Mesothelial cell of epicardium (in vitro differentiated cells): ENCODE results near the gene INTS11. TPM values are rescaled to one million over a fixed set of nuclear protein-coding genes. Genes with fewer than 3 reads are reported as not detected.

Experiments used
- DNase-seq, 2 experiments: peaks; one replicate each; pipeline ENCODE4 v3.0.0; 2021; ENCODE audit warnings: low spot score in 2 of 2; ENCODE audit not compliant: unreplicated experiment in 2 of 2
- H3K27ac Mint-ChIP-seq: 2 replicates; pipeline ENCODE4 v1.8.0; 2021; ENCODE audit warnings: mixed read lengths
- H3K27me3 Mint-ChIP-seq: 2 replicates; pipeline ENCODE4 v1.8.0; 2021; ENCODE audit warnings: low read depth, mixed read lengths
- H3K36me3 Mint-ChIP-seq: 2 replicates; pipeline ENCODE4 v1.8.0; 2021; ENCODE audit warnings: mixed read lengths
- H3K4me1 Mint-ChIP-seq: 2 replicates; pipeline ENCODE4 v1.8.0; 2021; ENCODE audit warnings: mixed read lengths
- H3K4me3 Mint-ChIP-seq: 2 replicates; pipeline ENCODE4 v1.8.0; 2021; ENCODE audit warnings: mild to moderate bottlenecking, moderate library complexity, mixed read lengths
- H3K9me3 Mint-ChIP-seq: 2 replicates; pipeline ENCODE4 v1.8.0; 2021; ENCODE audit warnings: mixed read lengths
- total RNA-seq: library from RNA; stranded (reverse); gene quantifications from 3 replicates; pipeline ENCODE4 v1.2.1, GENCODE V29; 2021
- TF ChIP-seq, protein P1 (sequence below): fragments of 200-600 bp; sonication (generic); IDR thresholded peaks from one replicate; pipeline ENCODE4 v1.5.0; 2021; ENCODE audit warnings: antibody characterized with exemption; ENCODE audit not compliant: unreplicated experiment

INTS11 gene
- total RNA-seq, 1 donor from 2014 or later, result 165 TPM

DNA sequence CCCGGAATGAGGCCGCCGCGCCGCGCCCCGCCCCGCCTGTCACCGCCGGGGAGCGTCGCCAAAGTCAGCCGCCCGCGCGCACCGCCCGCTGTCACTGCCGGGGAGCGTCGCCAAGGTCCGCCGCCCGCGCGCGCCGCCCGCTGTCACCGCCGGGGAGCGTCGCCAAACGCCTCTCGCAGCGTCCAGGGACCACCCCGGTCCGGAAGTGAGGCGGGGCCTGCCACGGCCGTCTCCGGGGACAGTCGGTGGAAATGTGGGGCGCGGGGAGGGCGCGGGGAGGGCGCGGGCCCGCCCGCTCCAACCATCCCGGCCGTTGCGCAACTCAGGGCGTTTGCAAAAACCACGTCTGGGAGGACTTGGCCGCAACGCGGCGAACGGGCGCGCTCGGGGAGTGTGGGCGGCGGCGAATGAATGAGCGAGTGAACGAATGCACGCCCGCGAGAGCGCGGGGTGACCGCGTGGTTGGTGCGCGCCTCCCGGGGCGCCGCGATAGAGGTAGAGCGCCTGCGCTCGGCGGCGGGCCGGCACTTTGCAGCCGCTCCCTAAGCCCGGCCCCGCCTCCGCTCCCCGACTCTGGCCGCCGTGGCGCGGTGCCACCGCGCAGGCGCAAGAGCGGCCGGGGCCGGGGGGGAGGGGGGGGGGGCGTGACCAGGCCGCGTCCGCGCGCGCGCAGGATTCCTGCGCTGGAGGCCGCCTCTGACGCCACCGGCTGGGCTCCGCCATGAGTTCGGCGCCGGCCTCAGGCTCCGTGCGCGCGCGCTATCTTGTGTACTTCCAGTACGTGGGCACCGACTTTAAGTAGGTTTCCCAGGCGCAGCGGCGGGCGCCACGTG lies 16.3 kb downstream of the INTS11 start, which contains the start of the genes ACAP3 and PUSL1:
Gene ACAP3 (minus strand): TSS at position 8 of the 833 bp plus-strand sequence. CDS start 115 bp downstream, outside the sequence.
Gene PUSL1 (plus strand): TSS at position 675 of the 833 bp plus-strand sequence. CDS start 47 bp downstream, at position 722.
- Mint-ChIP-seq H3K9me3 (no peaks in the 10 kb centered on the region), H3K4me3 (peak within 1 kb of the TSS; percentile 80), H3K36me3 (no peaks in the 10 kb centered on the region), H3K27ac (peak within 1 kb of the TSS; percentile 93), H3K4me1 (peaks cover 26% of the 10 kb centered on the region), H3K27me3 (no peaks in the 10 kb centered on the region)
- DNase-seq, result peak; percentile 86
- TF ChIP-seq, protein P1, sequence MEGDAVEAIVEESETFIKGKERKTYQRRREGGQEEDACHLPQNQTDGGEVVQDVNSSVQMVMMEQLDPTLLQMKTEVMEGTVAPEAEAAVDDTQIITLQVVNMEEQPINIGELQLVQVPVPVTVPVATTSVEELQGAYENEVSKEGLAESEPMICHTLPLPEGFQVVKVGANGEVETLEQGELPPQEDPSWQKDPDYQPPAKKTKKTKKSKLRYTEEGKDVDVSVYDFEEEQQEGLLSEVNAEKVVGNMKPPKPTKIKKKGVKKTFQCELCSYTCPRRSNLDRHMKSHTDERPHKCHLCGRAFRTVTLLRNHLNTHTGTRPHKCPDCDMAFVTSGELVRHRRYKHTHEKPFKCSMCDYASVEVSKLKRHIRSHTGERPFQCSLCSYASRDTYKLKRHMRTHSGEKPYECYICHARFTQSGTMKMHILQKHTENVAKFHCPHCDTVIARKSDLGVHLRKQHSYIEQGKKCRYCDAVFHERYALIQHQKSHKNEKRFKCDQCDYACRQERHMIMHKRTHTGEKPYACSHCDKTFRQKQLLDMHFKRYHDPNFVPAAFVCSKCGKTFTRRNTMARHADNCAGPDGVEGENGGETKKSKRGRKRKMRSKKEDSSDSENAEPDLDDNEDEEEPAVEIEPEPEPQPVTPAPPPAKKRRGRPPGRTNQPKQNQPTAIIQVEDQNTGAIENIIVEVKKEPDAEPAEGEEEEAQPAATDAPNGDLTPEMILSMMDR, result no peak

DNA sequence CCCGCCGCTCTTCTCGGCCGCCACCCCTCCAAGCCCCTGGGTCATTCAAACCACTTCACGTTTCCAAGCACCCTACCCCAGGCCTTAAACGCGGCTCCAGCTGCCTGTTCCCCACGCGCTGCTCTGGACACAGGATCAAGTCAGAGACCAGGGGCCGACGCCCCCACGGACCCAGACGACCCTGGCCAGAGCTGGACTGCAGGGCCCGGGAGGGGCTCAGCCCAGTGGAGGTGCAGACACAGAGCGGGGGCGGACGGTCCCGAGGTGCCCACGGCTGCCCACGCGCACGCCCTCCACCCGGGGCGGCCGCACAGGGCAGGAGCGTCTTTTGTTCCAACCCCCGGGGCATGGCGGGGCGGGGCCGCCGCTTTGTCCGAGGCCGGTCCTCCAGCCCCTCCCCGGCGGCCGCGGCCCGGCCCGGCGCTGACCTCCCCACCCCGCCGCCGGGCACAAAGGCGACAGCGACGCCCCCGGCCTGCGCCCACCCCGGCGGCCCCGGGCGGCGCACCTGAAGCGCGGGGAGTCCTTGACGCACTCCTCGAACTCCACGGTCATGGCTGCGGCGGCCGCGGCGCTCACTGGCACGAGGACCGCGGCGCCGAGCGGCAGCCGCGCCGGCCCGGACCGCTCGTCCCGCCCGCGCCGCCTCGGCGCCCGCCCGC lies 17.1 kb downstream of the INTS11 start:
- Mint-ChIP-seq H3K27me3 (no peaks in the 10 kb centered on the region), H3K27ac (peak overlapping the region; percentile 93), H3K4me3 (peak overlapping the region; percentile 80), H3K36me3 (no peaks in the 10 kb centered on the region), H3K9me3 (no peaks in the 10 kb centered on the region), H3K4me1 (peaks cover 26% of the 10 kb centered on the region)
- TF ChIP-seq, protein P1, result no peak
- DNase-seq, result no peak

DNA sequence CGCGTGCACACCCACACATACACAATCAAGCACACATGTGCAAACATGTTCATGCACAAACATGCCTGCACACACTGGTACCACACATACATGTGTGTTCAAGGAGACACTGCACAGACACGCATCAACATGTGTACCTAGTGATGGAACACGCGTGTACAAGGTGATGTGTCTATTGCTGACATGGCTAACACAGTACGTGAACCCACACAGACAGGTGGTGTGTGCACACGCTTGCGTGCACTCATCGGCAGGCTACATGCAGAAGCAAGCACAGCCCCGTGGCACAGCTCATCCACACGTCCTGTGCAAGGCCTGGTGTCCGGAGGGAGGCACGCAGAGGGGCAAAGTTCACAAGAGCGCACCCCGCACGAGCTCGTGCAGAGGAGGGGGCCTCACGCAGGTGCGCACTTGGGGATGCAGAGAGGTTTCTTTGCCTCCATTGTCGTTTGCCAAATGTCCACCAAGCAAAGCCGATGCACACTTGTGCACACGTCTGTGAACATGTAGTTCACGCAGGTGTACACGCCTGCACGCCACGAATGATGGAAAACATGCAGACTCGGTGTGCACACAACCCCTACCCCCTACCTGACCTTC lies 17.7 kb downstream of the INTS11 start:
- Mint-ChIP-seq H3K36me3 (no peaks in the 10 kb centered on the region), H3K4me3 (peak overlapping the region; percentile 80), H3K27ac (peak overlapping the region; percentile 93), H3K9me3 (no peaks in the 10 kb centered on the region), H3K4me1 (peaks cover 26% of the 10 kb centered on the region), H3K27me3 (no peaks in the 10 kb centered on the region)
- TF ChIP-seq, protein P1, result no peak
- no peak for DNase-seq

DNA sequence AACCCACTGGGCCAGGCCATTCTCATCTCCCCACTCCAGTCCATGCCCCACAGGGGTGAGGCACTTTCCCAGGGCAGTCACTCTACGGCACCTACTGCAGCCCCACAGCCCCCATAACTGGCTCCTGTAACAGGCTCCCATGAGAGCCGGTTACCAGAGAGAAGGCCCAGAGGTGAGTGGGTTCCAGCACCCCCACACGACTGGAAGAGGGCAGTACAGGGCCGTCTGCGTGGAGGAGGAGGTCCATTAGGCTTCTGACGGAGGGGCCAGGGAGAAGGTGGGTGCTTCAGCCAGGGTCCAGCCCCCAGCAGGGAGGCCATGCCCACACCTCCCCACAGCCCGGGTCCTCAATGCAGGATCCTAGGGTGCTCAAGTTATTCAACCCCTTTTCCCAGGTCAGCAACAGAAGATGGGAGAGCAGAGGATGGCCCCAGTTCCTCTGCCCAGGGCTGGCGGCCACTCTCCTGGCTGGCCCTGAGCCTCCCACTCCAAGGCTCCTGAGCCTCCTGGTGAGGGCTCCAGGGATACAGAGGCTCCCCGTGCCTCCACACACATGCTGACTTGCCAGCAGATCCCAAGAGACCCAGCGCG lies 18.3 kb downstream of the INTS11 start:
- Mint-ChIP-seq H3K4me1 (peaks cover 26% of the 10 kb centered on the region), H3K4me3 (peak overlapping the region; percentile 80)

More for the DNA sequence above, 18.3 kb downstream of the INTS11 start:
- TF ChIP-seq, protein P1, result no peak
- Mint-ChIP-seq H3K9me3 (no peaks in the 10 kb centered on the region), H3K36me3 (no peaks in the 10 kb centered on the region), H3K27me3 (no peaks in the 10 kb centered on the region), H3K27ac (peak overlapping the region; percentile 93)
- DNase-seq, result no peak
